HG03135 (cell line): ENCODE measurements around the gene IDH3G.

Source experiments
- ATAC-seq: cut with Tn5 transposase; IDR thresholded peaks from one replicate; pipeline ENCODE4 v1.9.1; 2021; ENCODE audit warnings: mild to moderate bottlenecking, moderate library complexity; ENCODE audit not compliant: unreplicated experiment

IDH3G gene

GRCh38 chrX:153791104-153791852 is 2.9 kb downstream of the IDH3G start:
- ATAC-seq: no peak

GRCh38 chrX:153789654-153790053 is 4.5 kb downstream of the IDH3G start:
- no peak for ATAC-seq

- no peak for ATAC-seq
Observed at GRCh38 chrX:153786669-153787068, 7.5 kb downstream of the IDH3G start.

GRCh38 chrX:153784325-153784967 is 9.7 kb downstream of the IDH3G start:
- ATAC-seq: no peak

GRCh38 chrX:153783378-153784013 is 10.7 kb downstream of the IDH3G start:
- no peak for ATAC-seq

GRCh38 chrX:153782871-153783270 is 11.3 kb downstream of the IDH3G start:
- ATAC-seq: no peak

GRCh38 chrX:153782313-153782712 is 11.9 kb downstream of the IDH3G start:
- ATAC-seq: no peak

- no peak for ATAC-seq
Observed at GRCh38 chrX:153781428-153782047, 12.6 kb downstream of the IDH3G start.

- ATAC-seq: no peak
Observed at GRCh38 chrX:153780678-153781427, 13.3 kb downstream of the IDH3G start, which contains the start of gene SRPK3. SRPK3 (plus strand) TSS chrX:153781041; CDS start chrX:153781087, 46 bp downstream.

- ATAC-seq: no peak
Observed at GRCh38 chrX:153779891-153780677, 14.1 kb downstream of the IDH3G start.

GRCh38 chrX:153778684-153779101 is 15.5 kb downstream of the IDH3G start:
- ATAC-seq: no peak

- no peak for ATAC-seq
Observed at GRCh38 chrX:153778181-153778580, 16.0 kb downstream of the IDH3G start.

GRCh38 chrX:153777261-153778090 is 16.7 kb downstream of the IDH3G start:
- no peak for ATAC-seq

GRCh38 chrX:153776611-153777045 is 17.5 kb downstream of the IDH3G start:
- ATAC-seq: no peak

- ATAC-seq: no peak
Observed at GRCh38 chrX:153776120-153776599, 18.0 kb downstream of the IDH3G start.

GRCh38 chrX:153775293-153776119 is 18.7 kb downstream of the IDH3G start:
- ATAC-seq: no peak

GRCh38 chrX:153774576-153775292 is 19.4 kb downstream of the IDH3G start:
- no peak for ATAC-seq
